NCI-H2107 (cell line): ENCODE results near the gene SLC9C1.

Experiments
- DNase-seq: peaks from one replicate; lab custom pipeline; 2025; lab: John Stamatoyannopoulos, UW

Gene SLC9C1

DNA sequence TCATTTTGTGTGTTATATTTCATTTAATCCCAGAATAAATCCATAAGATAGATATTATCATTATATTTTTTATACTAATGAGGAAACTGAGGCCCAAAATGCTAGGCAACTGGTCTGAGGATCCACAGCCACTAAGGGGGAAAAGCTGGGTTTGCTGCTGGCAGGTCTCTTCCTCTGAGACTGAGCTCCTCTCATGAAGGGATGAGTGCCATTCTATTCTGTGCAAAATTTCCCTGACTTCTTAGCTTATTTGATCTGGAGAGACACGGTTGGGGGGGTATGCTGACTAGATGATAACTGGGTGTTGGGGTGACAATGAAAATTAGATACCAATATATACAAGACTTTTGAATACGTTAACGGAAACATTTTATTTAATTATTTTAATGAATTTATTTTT is 162.9 kb downstream of the SLC9C1 start:
- DNase-seq = no peak

DNA sequence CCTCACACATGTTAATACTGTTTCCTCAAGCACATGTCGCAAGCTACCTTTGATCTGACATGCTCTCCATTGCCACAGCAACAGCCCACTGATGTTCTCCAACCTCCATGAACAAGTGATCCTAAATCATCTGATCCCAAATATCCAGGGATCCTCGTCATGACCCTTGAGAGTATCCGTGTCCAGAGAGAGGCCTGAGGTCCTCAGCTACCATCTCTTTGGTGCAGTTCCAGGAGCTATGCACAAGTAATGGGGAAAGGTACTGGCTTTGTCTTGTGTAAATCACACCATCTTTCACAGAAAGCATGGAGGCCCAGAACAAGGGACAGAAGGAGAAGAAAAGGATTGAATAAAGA is 163.4 kb downstream of the SLC9C1 start:
- no peak for DNase-seq

DNA sequence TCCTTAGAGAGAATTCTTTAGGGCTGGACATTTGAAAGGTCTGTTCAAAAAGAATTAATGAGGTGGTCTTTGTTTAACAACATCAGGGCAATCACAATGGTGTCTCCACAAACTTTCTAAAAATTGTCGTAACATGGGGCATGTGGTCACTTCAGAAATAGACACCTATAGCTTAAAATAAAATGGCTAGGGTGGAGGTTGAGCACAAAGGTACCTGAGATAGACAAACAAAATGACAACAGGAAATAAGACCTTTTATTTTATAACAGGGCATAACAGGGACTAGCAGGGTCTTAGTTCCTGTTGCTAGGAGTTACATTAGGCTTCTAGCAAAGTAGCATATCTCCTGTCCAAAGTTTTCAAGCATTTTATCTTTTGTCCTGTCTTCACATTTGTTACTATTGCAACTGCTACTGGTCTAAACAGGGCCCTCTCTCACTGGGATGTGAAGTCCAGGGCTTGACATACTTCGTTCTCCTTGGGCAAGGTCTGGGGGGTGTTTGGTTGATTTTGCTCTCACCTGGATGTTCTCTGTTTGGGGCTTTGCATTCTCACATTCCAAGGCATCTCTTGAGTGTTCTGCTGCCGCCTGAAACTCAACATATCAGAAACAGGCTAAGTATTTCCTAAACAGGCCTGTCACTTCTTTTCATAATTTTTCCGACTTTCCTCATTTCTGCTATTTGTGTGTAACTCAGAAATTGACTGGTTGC is 163.9 kb downstream of the SLC9C1 start:
- DNase-seq = no peak

DNA sequence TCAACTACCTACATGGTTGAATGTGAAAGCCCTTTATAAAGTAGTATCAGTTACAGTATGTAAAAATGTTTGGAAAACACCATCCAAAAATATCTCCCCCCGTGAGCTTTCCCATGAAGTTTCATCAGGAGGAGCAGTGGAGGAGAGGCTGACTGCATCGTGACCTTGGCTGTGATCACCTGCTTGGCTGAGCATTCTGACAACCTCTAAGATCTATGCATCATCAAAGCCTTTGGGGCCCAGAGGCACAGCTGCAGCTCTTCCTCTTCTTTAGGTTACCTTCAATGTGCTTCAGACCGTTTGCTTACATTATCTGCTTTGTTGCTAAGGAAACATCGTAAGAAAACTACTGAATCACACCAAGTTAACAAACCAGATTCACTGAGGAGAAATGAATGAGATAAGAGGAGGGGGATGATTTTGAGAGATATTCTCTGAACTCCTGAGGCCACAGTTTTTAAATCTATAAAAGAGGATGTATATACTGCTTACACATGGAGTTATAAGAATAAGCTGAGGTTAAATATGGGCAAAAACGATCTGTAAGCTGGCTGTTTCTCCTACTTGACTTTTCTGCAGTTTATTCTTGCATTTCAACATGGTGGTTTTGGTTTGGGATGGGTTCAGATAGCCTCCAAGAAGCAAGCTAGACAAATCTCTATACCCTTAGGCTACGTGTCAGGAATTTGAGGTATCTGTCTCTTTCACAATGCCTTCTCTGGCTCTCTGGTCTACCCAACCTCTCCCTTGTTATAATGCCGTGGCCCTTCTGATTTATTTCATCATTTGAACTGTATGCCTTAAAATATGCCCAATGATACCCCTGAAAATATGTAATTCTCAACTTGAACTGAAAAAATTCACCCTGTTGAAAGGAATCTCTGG is 164.9 kb downstream of the SLC9C1 start:
- no peak for DNase-seq

DNA sequence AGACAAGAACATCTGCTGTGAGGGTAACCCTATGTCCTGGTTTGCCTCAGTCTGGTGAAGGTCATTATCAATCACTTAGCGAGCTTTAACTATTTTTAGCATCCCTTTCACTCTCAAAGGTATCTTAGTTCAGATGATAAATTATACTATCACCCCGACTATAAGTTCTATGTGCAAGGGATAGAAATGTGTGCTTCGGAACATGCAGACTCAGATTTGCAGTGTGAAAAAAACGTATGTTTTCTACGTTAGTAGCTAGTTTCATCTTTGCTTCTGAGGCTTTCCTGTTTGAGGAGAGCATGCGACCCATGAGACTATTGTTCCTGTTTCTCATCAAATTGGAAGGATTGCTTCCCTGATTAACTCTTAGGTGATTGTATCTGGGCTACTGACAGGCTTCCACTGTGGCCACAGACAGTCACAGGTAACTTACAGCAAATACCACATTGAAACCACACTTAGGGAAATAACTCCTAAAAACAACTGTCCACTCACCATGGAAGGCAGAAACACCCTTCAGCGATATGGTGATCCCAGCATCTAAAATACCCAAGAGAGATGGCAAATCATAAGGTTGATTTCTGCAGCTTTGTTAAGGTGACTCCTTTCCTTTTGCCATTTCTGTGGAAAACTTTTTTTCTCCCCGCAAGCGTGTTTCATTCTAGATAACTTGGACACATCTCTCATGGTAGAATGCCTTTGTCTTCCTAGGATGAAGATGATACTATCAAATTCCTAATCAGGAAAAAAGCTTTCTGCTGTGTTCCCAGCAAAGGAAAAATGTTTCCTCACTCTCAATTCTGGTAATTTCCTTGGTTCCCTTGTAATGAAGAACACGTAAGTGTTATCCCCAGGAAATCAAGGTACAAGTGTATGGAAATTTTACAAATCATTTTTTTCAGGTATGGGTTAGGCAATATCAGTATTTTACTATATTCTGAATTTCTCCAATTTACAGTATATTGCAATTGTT is 166.2 kb downstream of the SLC9C1 start:
- DNase-seq = no peak

DNA sequence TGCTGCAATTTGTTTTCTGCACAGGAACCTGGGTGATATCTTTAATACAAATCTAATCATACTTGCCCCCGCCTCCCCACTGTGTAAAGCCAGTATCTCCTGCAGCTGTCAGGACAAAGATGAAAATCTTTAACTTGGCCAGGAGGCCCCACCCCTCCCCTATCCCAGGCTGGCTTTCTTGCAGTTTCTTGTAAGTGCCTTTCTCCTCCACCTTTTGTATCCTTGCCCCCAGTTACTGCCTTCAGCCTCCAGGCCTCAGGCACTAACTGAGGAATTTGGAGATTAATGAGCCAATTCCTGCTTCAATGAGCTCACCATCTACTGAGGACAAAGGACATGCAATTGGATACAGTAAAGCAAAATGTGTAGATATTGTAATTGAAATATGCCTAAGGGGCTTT is 167.5 kb downstream of the SLC9C1 start:
- DNase-seq = no peak

DNA sequence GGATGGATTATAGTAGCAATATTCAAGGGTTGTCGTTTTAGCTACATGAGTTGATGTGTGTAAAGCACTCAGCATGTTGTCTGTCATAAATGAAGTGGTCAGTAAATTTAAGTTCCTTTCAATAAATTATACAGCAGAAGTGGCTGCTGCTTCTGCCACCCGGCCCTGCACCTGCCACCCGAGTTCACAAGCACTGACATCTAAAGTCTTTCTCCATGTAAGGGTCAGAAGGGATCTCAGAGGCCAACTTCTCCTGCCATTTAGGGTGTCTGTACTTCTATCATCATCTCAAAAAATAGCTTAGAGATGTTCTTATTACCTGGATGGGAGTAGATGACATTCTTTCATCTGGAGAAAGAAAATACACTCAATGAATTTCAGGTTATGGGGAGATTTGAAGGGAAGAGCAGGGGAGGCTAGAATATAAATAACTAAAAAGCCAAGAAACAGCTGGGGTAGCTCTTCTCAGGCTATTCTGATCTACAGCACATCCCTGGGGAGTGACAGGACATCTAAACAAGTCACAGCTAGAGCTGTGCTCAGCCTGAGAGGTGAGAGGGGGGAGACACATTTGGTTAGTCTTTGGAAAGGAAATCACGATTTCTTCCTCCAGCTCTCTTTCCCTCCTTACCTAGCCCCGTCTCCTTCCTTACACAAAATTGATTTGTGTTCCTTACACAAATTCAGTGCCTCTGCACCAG is 169.0 kb downstream of the SLC9C1 start:
- DNase-seq = no peak

DNA sequence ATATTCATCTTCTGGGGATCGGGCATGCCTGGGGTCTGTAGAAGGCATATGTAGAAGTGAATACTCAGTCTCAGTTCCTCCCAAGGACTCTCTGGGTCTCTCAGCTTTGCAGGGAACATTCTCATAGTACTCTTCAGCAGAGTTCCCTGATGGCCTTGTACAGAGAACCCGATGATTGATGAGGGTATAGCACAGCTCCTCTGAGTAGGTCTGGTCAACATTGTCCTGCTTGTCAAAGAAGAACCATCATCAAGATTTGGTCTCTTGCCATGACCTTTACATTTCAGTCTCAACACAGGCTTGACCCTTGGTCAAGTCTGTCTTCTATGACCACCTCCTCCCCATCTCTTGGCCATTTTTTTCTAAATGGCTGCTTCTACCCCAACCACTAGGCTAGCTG is 170.5 kb downstream of the SLC9C1 start:
- DNase-seq = no peak

DNA sequence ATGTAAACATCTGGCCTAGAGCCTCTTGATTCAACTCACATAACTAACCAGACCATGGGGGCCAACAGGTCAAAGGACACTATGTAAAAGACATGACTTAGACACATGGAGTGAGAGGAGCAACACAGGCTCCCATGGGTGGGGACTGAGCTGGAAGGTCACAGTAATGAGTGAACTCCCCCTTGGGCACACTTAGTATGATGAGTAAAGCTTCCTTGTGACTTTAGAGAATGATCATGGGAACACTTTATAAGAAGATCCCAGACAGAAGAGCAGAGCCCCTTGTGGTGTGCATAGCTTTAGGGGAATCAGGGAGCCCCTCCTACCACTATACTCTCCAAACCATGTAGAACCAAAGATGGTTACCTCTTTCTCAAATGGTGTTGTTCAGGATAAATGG is 171.1 kb downstream of the SLC9C1 start:
- no peak for DNase-seq

DNA sequence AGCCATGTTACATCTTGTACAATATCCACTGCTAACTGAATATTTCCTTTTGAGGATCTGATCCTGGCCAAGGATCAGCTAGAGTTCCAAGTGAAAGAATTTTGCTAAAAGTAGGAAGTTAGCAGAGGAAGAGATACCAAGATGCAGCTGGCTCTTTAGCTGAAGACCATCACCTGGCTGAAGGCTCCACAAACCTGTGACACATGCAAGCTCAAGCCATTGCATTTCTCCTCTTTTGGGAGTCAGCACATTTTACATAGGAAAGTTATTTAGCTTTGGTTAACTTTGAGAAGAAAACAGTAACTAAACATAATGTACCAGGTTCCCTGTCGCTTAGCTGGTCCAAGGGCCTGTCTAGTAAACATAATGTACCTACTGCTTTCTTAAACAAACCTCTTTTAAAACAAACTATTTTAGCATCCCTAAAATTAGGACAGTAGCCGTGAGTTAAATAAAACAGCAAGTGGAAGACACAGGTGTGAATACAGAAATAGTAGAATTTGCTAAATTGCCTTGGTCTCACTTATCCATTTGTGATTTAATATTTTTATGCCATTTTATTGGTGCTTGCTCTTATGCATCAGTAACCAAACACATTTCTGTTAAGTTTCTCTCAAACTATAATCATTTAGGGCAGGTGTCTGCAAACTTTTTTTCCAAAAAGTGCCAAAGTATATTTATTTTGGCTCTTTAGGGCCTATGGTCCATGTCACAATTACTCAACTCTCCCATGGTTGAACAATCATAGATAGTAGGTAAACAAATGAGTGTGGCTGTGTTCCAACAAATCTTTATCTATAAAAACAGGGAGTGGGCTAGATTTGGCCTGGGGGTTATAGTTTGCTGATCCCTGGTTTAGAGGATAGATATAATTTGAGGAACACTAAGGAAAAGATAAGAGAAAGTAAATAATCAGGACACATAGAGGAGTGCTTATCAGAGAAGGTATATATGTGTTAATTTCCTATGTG is 172.2 kb downstream of the SLC9C1 start:
- no peak for DNase-seq

DNA sequence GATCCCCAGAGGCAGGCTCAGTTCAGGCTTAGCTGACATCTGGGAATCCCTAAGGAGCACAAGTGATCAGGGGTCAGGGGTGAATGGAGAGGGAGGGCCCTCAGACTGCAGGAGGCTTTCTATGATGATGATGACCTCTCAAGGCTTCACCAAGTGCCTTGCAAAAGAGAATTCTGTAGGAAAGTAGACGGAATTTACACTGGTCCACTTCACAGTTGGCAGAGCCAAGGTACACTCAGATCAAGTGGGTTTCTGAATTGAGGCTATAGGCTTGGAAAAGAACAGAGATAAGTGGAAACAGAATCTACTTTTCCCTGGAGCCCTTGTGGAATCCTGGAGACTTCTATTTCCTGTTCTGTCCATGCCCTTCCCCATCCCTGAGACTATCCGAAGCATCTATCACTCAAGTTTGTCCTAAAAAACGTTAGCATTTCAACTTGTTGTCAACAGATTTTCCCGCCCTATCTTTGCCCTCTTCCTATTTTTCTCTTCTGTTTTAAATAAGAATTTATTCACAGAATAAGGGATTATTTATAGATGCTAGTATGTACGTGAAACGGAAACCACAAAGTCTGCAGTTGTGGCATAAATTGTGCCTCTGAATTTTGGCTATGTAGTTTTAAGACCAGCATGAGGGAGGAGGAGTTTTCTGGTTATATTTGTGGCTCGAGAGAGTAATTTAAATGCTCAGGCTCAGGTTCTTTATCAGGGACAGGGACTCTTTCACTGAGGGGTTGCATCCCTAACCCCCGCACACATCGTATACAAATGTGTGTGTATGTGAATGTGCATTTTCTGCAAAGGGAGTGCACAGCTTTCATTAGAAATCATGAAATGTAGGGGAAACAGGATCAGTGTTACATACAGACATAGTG is 173.8 kb downstream of the SLC9C1 start:
- DNase-seq = no peak

DNA sequence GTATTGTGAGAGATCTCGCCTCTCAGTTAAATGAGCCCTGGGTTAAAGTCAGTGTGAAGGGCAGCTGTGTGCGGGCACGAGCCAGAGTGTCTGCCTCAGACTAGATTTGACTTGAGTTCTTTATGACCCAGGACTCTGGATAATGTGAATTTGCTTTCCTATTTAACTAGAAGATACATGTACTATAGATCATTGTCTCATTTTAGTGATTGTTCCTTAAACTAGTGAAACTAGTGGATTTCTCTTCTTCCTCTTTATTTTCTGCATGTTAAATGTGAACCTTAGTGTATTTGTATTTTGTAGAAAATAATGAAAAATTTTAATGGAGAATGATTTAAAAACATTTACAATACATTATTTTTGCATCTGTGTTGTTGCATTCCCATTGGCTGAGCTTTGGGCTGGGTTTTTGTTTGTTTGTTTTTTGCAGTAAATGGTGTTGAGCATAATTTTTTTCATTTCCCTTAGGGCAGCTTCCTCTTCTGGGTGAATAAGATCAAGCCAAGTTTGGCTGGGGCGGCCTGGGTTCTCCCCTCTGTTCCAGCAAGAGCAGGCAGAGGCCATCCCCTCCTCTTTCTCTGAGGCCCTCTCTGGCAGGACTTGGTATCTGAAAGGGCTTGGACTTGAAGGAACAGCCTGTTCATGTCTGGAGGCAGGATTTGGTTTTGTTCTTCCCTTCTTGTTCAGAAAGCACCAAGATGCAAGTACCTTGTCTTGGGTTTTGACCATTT is 176.0 kb downstream of the SLC9C1 start:
- no peak for DNase-seq

DNA sequence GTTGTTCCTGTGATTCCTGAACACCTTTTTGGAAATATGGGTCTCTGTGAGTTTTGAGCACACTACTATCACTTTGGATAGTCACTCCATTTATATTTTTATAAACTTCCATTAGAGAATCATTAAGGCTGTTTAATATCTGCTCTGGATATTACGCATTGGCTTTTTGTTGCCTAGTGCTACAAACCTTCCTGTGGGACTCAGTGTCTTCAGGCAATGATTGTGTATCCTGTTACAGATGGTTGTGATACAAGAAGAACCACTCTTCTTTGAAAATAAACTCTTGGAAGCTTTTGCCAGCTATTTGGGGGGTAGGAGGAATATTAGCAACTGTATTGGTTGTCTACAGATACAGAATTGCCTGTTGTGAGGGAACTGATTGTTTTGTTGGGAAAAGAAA is 176.6 kb downstream of the SLC9C1 start:
- DNase-seq = no peak

DNA sequence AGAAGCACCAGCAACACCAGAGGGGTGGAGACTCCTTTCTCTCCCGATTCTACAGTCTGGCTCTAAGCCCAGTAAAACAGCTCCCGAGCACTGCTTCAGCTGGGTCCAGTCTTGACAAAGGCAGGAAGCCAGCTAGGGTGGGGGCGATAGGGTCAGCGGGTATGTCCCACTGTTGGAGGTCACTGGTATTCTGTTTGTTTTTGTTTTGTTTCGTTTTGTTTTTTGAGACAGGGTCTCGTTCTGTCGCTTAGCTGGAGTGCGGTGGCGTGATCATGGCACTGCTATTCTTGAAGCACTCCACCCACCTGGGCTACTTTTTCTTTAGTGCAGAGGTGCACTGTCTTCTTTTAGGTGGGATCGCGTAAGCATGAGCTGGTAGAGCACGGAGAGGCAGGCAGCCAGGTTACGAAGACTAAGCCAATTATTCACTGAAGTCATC is 177.2 kb downstream of the SLC9C1 start:
- no peak for DNase-seq

DNA sequence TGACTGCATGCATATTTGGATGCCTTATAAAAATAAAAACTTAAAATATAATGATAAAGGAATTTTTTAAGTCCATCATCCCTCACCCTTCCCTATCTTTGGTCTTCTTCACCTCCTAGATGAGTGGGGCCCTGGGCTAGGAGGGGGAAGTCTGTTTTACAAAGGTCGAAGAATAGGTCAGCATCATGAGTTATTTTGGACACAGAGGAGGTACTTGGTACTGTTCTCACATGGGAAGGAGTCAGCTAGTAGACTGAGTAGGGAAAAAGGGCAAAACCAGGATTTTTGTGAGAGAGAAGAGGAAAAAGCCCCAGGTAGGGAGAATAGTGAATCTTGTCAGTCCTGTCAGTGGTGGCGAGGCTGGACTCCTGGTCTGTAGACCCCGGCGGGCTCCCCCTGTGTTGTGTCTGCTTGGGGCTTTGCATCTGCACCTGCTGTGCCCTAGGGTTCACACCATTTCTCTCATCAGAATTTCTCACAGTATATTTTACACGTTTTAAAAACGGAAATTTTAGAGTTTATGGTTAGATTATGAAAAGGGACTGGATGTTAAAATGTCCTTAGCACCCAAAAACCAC is 178.1 kb downstream of the SLC9C1 start:
- DNase-seq = no peak

DNA sequence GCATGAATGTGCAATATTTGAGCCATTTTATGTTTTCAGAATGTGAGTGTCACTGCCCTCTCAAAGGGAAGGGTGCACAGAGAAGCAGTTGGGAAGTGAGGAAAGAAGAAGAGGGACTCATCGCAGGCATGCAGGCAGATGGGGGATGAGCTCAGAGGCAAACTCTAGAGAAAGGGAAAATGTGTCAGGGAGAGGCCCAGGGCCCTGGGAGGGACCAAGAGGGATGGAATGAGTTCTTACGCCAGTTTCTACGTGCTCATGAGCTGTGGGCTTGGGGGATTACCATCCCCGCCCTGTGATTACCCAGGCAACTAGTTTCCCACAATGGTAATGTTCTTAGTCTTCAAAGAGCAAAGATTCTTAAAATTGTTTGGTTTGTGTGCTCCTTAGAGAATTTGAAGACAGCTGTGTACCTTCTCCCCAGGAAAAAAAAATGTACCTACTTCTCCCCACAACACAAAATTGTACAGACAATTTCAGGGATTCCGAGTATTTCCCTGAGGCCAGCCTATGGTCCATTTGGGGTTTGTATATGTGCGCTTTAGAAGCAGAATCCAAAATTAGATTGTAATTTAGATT is 178.8 kb downstream of the SLC9C1 start:
- no peak for DNase-seq

DNA sequence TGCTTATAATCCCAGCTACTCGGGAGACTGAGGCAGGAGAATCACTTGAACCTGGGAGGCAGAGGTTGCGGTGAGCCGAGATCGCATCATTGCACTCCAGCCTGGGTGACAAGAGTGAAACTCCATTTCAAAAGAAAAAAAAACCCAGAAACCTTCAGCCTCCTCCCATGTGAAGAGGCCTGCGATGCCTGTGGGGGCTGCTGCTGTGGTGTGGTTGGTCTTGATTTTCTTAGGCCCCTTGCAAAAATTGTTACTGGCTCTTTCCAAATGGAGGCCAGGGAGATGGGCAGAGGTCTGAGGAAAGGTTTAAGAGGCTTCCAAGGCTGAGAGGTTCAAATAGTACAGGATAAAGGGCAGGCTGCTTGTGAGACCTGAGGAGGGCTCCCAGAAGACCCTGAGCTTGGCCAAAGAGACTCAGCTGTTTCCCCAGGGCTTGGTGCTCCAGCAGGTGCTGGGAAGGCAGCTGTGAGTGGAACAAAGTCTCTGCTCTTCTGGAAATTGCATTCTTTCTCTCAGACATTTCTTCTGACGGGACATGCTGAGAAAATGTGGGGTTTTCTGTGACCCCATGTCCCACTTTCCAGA is 179.3 kb downstream of the SLC9C1 start:
- DNase-seq = no peak
